Common myeloid progenitor, CD34-positive (primary cell): ENCODE data around the gene NRG3.

ENCODE experiments used
- CTCF ChIA-PET: fragments of 350-600 bp; sonication (Branson Sonifier 250); formaldehyde crosslinking; loops from one replicate; lab custom pipeline; 2021; ENCODE audit warnings: antibody characterized with exemption; lab: Charles Lee
- POLR2A ChIA-PET: fragments of 350-600 bp; sonication (Branson Sonifier 250); formaldehyde crosslinking; loops from one replicate; lab custom pipeline; 2021; ENCODE audit warnings: antibody characterized with exemption; lab: Charles Lee
- DNase-seq, 3 donors: peaks; one replicate each; pipeline versions ENCODE4 v3.0.0 to v3.0.0-alpha.2; 2013
- H3K27ac ChIP-seq, 2 experiments: 1 replicate in 1 of 2; 2 replicates in 1 of 2; pipeline ENCODE4 v1.7.0; 2013; ENCODE audit warnings: inconsistent platforms in 2 of 2, low read length in 2 of 2, mild to moderate bottlenecking in 2 of 2, low read depth in 1 of 2, moderate library complexity in 1 of 2; ENCODE audit not compliant: severe bottlenecking in 2 of 2, insufficient read depth in 1 of 2, poor library complexity in 1 of 2
- H3K27me3 ChIP-seq, 5 experiments: replicated peaks in 2 of 5; 1 replicate in 3 of 5; 2 replicates in 2 of 5; pipeline versions ENCODE4 v1.6.1 to v1.7.0; 2013; ENCODE audit warnings: low read length in 4 of 5, mild to moderate bottlenecking in 2 of 5, moderate library complexity in 2 of 5, inconsistent platforms in 1 of 5; ENCODE audit not compliant: insufficient read depth in 5 of 5, control insufficient read depth in 4 of 5
- H3K36me3 ChIP-seq, 4 experiments: 1 replicate in 2 of 4; 2 replicates in 2 of 4; pipeline versions ENCODE4 v1.6.1 to v1.7.0; 2013; ENCODE audit warnings: low read length in 3 of 4, control low read depth in 1 of 4, mild to moderate bottlenecking in 1 of 4; ENCODE audit not compliant: control insufficient read depth in 4 of 4, insufficient read depth in 4 of 4
- H3K4me1 ChIP-seq, 4 experiments: 1 replicate in 3 of 4; 2 replicates in 1 of 4; pipeline versions ENCODE4 v1.6.1 to v1.7.1; 2013; ENCODE audit warnings: low read length in 3 of 4, mild to moderate bottlenecking in 3 of 4, control low read depth in 1 of 4, inconsistent platforms in 1 of 4, moderate library complexity in 1 of 4; ENCODE audit not compliant: control insufficient read depth in 4 of 4, insufficient read depth in 4 of 4; ENCODE audit errors: control extremely low read depth in 1 of 4
- H3K4me3 ChIP-seq, 7 experiments: 1 replicate in 4 of 7; 2 replicates in 3 of 7; pipeline versions ENCODE4 v1.5.1 to v1.7.0; 2013; ENCODE audit warnings: mild to moderate bottlenecking in 7 of 7, low read length in 6 of 7, moderate library complexity in 6 of 7, inconsistent platforms in 2 of 7, low read depth in 2 of 7, control low read depth in 1 of 7; ENCODE audit not compliant: insufficient read depth in 4 of 7, control insufficient read depth in 1 of 7; ENCODE audit errors: extremely low read depth in 1 of 7
- H3K9me3 ChIP-seq, 5 experiments: 1 replicate in 4 of 5; 2 replicates in 1 of 5; pipeline versions ENCODE4 v1.6.1 to v1.7.1; 2013; ENCODE audit warnings: low read length in 4 of 5, mild to moderate bottlenecking in 2 of 5, inconsistent platforms in 1 of 5, low read depth in 1 of 5, moderate library complexity in 1 of 5; ENCODE audit not compliant: control insufficient read depth in 4 of 5, insufficient read depth in 2 of 5; ENCODE audit errors: control extremely low read depth in 1 of 5
- WGBS: methylation state at CpG from one replicate; pipeline ENCODE4 v1.1.5; 2013; ENCODE audit not compliant: insufficient coverage; 5-methylcytosine and 5-hydroxymethylcytosine counted together

Gene NRG3

DNA sequence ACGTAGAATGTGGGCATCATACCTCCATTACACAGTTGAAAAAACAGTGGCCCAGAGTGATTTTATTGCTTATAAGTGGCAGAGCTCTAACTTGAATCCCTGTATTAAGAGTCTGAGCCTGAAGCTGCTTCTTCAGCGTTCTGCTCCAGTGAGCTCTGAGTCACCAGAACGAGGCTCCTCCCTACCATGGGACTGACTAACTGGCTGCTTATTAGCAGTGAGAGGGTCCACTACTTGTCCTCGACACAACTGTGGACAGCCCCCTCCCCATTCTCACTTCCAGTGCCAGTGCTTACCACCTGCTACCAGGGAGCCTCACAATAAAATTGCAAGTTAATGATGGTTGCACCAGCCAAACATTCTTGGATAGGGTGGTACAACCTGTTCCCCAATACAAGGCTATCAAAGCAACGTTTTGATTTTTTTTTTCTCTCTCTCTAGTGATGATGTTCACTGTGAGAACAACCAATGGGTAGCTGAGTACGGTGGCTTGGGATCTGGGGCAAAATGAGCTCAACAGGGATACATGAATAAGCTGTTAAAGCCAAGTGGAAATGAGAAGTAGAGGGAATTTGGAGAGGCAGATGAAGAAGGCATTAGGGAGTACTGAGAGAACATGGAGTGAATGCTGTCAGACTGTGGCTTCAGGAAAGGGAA lies 2.7 kb upstream of the NRG3 start:
- no peak overlapping the region for H3K27ac ChIP-seq
- H3K4me1 ChIP-seq = peaks cover 0 to 32% (median 15%) of the 10 kb centered on the region in 4 experiments
- peaks cover 8 to 61% (median 22%) of the 10 kb centered on the region in 5 experiments for H3K27me3 ChIP-seq
- ChIA-PET POLR2A (no interaction called here), CTCF (no interaction called here)
- H3K9me3 ChIP-seq = no peaks in the 10 kb centered on the region
- no peak for DNase-seq
- H3K36me3 ChIP-seq = no peaks in the 10 kb centered on the region
- 75% methylated on average over 4 of the region's 6 CpGs for WGBS
- no peak overlapping the region for H3K4me3 ChIP-seq

DNA sequence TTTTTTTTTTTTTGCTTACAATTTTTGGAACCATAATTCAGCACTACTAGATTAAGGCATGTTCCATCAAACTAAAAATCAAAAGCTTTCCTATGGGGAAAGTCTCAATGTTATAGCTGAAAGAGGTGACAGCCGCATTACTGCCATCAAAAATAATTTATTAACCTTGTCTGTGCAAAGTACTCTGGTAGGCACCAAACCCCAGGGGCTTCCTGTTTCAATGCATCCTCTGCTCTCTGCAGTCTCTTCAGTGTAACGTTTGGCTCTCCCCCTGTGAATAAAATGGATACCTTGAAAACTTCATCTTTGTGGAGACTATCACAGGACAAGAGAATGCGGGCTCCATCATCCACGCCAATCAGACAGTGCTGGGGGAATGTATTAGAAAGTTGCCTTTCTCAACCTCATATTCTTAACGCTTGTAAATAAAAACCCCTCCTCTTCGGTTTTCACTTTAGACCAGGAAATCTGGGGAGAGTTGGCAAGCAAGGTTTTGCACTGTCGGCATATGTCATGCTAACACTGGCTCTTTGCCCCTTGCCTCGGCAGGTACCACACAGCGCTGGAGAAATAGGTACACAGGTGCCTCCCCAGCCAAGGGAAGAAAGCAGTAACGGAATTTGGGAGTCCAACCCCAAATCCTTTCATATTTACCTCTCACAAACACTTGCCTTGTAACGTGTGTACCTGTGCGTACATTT lies 1.6 kb upstream of the NRG3 start:
- ChIA-PET CTCF (no interaction called here), POLR2A (no interaction called here)
- Histone ChIP-seq H3K9me3 (peaks cover 0 to 2% (median 0%) of the 10 kb centered on the region in 5 experiments), H3K36me3 (no peaks in the 10 kb centered on the region), H3K27ac (no peak overlapping the region), H3K4me3 (peak overlapping the region in 2 of 7 experiments; percentile 10 to 73), H3K4me1 (peaks cover 0 to 32% (median 15%) of the 10 kb centered on the region in 4 experiments), H3K27me3 (peaks cover 15 to 70% (median 28%) of the 10 kb centered on the region in 5 experiments)
- WGBS = 8% methylated on average over 6 of the region's 12 CpGs
- DNase-seq = peak in 2 of 3 donors; percentile 21 to 22

GRCh38 chr10:81873932-81874816 lies 820 bp upstream of the NRG3 start:
- Histone ChIP-seq H3K36me3 (no peaks in the 10 kb centered on the region), H3K4me3 (peak overlapping the region in 6 of 7 experiments; percentile 11 to 73 (median 52)), H3K27me3 (peaks cover 23 to 78% (median 30%) of the 10 kb centered on the region in 5 experiments), H3K4me1 (peaks cover 0 to 32% (median 15%) of the 10 kb centered on the region in 4 experiments), H3K27ac (no peak overlapping the region), H3K9me3 (peaks cover 0 to 2% (median 0%) of the 10 kb centered on the region in 5 experiments)
- POLR2A ChIA-PET = no interaction called here
- WGBS = under 1% methylated on average over 63 of the region's 80 CpGs
- CTCF ChIA-PET = no interaction called here
- DNase-seq = peak in 2 of 3 donors; percentile 65 to 68

DNA sequence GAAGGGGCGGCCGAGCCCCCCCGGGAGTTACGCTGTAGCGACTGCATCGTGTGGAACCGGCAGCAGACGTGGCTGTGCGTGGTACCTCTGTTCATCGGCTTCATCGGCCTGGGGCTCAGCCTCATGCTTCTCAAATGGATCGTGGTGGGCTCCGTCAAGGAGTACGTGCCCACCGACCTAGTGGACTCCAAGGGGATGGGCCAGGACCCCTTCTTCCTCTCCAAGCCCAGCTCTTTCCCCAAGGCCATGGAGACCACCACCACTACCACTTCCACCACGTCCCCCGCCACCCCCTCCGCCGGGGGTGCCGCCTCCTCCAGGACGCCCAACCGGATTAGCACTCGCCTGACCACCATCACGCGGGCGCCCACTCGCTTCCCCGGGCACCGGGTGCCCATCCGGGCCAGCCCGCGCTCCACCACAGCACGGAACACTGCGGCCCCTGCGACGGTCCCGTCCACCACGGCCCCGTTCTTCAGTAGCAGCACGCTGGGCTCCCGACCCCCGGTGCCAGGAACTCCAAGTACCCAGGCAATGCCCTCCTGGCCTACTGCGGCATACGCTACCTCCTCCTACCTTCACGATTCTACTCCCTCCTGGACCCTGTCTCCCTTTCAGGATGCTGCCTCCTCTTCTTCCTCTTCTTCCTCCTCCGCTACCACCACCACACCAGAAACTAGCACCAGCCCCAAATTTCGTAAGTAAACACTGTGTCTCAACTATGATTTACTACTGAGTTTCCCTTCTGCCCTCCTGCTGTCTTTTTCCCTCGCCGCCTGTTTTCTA lies 666 bp downstream of the NRG3 start:
- H3K27me3 ChIP-seq = peaks cover 25 to 87% (median 30%) of the 10 kb centered on the region in 5 experiments
- peaks cover 0 to 2% (median 0%) of the 10 kb centered on the region in 5 experiments for H3K9me3 ChIP-seq
- 3% methylated on average over 37 of the region's 49 CpGs for WGBS
- DNase-seq = peak in 2 of 3 donors; percentile 13 to 14
- no peak overlapping the region for H3K27ac ChIP-seq
- no peaks in the 10 kb centered on the region for H3K36me3 ChIP-seq
- CTCF ChIA-PET = no interaction called here
- H3K4me3 ChIP-seq = peak overlapping the region in 4 of 7 experiments; percentile 2 to 62 (median 50)
- POLR2A ChIA-PET = no interaction called here
- peaks cover 0 to 32% (median 15%) of the 10 kb centered on the region in 4 experiments for H3K4me1 ChIP-seq

DNA sequence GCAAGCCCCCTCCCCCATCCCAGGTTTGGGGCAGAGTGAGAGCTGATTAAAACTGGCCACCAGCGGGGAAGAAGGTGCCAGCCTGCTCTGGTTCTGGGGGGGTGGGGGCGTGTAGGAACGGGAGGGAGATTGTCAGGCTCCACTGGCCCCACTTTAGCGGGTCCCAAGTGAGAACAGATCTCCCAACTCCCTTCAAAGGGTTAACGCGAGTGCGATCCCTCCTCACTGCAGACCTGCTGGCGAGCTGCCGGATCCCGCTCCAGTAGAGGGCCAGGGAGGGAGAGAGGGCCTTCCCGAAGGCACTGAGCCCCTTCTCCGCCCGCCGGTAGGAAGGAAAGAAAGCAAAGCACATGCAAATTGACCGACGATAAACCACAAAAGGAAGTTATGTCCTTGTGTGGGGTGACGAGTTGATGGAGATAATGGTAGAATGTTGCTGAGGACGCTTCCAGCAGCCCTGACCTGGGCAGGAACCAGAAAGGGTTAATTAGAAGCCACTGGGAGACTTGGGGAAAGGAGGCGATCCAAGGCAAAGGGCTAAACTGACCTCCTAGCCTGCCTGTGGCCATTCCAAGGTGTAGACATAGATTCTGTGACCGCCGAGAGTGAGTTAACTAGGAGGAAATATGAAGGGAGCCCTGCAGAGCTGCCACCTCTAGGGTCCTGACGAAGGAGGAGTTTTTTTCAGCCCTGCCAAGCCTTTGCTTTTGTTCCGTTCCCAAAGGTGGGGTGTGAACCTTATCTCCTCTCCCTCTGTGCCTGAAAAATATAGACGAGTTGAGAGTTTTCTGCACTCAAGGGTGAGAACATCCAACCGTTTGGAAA lies 1.5 kb downstream of the NRG3 start:
- peaks cover 25 to 83% (median 30%) of the 10 kb centered on the region in 5 experiments for H3K27me3 ChIP-seq
- CTCF ChIA-PET = no interaction called here
- no peak overlapping the region for H3K27ac ChIP-seq
- H3K4me1 ChIP-seq = peaks cover 0 to 32% (median 15%) of the 10 kb centered on the region in 4 experiments
- H3K36me3 ChIP-seq = no peaks in the 10 kb centered on the region
- POLR2A ChIA-PET = no interaction called here
- peak overlapping the region in 2 of 7 experiments; percentile 14 to 52 for H3K4me3 ChIP-seq
- peaks cover 0 to 2% (median 0%) of the 10 kb centered on the region in 5 experiments for H3K9me3 ChIP-seq
- WGBS = under 1% methylated on average over 18 of the region's 25 CpGs
- peak in 2 of 3 donors; percentile 20 to 38 for DNase-seq

- H3K27me3 ChIP-seq = peaks cover 21 to 75% (median 30%) of the 10 kb centered on the region in 5 experiments
- CTCF ChIA-PET = no interaction called here
- 0% methylated on average over 1 of the region's 2 CpGs for WGBS
- DNase-seq = no peak
- no peak overlapping the region for H3K4me3 ChIP-seq
- no peak overlapping the region for H3K27ac ChIP-seq
- H3K4me1 ChIP-seq = peaks cover 0 to 32% (median 15%) of the 10 kb centered on the region in 4 experiments
- POLR2A ChIA-PET = no interaction called here
- peaks cover 0 to 2% (median 0%) of the 10 kb centered on the region in 5 experiments for H3K9me3 ChIP-seq
- H3K36me3 ChIP-seq = no peaks in the 10 kb centered on the region
These were observed 2.6 kb downstream of the NRG3 start for GRCh38 chr10:81877596-81877995.
